Measurements from ENCODE around the gene DGKB.

GRCh38 chr7:14336256-14336655, 566.3 kb downstream of the DGKB start:
- TF ChIP-seq POLR2A (IDR thresholded peaks at IDR 0.05) (no peak), POLR2AphosphoS5 (IDR thresholded peaks at IDR 0.05) (no peak), EP300 (IDR thresholded peaks at IDR 0.05; ENCODE audit: low read depth) (no peak)
- TF ChIP-seq, protein P1, sequence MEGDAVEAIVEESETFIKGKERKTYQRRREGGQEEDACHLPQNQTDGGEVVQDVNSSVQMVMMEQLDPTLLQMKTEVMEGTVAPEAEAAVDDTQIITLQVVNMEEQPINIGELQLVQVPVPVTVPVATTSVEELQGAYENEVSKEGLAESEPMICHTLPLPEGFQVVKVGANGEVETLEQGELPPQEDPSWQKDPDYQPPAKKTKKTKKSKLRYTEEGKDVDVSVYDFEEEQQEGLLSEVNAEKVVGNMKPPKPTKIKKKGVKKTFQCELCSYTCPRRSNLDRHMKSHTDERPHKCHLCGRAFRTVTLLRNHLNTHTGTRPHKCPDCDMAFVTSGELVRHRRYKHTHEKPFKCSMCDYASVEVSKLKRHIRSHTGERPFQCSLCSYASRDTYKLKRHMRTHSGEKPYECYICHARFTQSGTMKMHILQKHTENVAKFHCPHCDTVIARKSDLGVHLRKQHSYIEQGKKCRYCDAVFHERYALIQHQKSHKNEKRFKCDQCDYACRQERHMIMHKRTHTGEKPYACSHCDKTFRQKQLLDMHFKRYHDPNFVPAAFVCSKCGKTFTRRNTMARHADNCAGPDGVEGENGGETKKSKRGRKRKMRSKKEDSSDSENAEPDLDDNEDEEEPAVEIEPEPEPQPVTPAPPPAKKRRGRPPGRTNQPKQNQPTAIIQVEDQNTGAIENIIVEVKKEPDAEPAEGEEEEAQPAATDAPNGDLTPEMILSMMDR (IDR thresholded peaks at IDR 0.05), result no peak
